NT2/D1 (cell line): Measurements from ENCODE around the gene CALML3.

ENCODE experiments used
- SUZ12 ChIP-seq: IDR thresholded peaks from 2 replicates; pipeline ENCODE4 v1.6.1; 2011; ENCODE audit not compliant: insufficient read length, insufficient read depth; ENCODE audit errors: extremely low read depth
- YY1 ChIP-seq: IDR thresholded peaks from 2 replicates; pipeline ENCODE4 v1.6.1; 2011; ENCODE audit not compliant: insufficient read length, insufficient read depth
- ZNF274 ChIP-seq: IDR thresholded peaks from 2 replicates; pipeline ENCODE4 v1.6.1; 2011; ENCODE audit warnings: mild to moderate bottlenecking, low read depth, low read length

GRCh38 chr10:5511231-5511884, 13.4 kb upstream of the CALML3 start:
- no peak for TF ChIP-seq ZNF274
- no peak for TF ChIP-seq YY1
- TF ChIP-seq SUZ12: no peak
